ENCODE results near the gene DTD1. TPM values are rescaled to one million over a fixed set of nuclear protein-coding genes. Genes with fewer than 3 reads are reported as not detected.

The DTD1 gene
- total RNA-seq, 3 donors from 2014 or later = 24.1 to 34.6 (median 26.2) TPM

DNA sequence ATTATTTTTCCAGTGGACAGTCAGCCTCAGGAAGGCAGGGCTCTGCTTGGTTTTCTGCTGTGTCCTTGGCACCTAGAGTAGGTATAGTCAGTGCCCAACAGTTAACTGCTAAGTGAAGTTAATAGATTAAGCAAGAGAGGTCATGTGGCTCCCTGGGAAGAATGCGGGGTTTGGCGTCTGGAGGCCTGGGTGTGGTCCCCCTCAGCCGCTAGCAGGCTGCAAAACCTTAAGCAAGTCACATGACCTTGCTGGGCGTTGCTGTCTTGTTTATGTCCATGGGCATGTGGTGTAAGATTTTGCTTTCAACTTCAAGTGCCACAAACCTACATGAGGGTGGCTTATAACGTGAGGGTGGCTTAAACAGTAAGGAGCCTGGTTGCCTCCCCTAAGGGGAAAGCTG, 150.2 kb downstream of the DTD1 start:
- intact Hi-C loops (cut with DNase I; ENCODE audit: low total_unique reads) = loop anchor here (5.0 kb wide), 1 partner anchor 319 kb away; no protein-coding TSS in a partner anchor
- Histone ChIP-seq H3K27ac (peak overlapping the region in 1 of 2 donors; percentile 74), H3K27me3 (no peaks in the 10 kb centered on the region), H3K4me1 (no peaks in the 10 kb centered on the region), H3K9me3 (no peaks in the 10 kb centered on the region), H3K4me3 (no peak overlapping the region), H3K36me3 (no peaks in the 10 kb centered on the region)
- no peak for DNase-seq (ENCODE audit: low spot score in 2 of 2)
- TF ChIP-seq POLR2AphosphoS5 (IDR thresholded peaks at IDR 0.05) (no peak), POLR2A (IDR thresholded peaks at IDR 0.05) (no peak)
- TF ChIP-seq, protein P1, sequence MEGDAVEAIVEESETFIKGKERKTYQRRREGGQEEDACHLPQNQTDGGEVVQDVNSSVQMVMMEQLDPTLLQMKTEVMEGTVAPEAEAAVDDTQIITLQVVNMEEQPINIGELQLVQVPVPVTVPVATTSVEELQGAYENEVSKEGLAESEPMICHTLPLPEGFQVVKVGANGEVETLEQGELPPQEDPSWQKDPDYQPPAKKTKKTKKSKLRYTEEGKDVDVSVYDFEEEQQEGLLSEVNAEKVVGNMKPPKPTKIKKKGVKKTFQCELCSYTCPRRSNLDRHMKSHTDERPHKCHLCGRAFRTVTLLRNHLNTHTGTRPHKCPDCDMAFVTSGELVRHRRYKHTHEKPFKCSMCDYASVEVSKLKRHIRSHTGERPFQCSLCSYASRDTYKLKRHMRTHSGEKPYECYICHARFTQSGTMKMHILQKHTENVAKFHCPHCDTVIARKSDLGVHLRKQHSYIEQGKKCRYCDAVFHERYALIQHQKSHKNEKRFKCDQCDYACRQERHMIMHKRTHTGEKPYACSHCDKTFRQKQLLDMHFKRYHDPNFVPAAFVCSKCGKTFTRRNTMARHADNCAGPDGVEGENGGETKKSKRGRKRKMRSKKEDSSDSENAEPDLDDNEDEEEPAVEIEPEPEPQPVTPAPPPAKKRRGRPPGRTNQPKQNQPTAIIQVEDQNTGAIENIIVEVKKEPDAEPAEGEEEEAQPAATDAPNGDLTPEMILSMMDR (IDR thresholded peaks at IDR 0.05) = no peak

DNA sequence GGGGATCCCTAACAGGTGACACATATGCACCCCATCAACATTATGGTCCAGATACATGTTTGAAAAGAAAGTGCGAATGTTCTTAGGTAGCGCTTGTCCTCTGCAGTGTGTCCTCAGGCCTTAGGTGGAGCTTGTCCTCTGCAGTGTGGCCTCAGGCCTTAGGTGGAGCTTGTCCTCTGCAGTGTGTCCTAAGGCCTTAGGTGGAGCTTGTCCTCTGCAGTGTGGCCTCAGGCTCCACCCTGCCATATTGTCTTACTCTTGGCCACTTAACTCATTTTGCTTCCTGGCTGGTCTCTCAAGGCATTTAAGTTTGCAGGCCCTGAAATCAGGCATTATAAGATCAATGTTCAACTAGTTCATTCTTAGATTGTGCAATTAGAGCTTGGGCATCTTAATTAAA, 151.0 kb downstream of the DTD1 start:
- H3K27me3 ChIP-seq = no peaks in the 10 kb centered on the region
- intact Hi-C loops (cut with DNase I; ENCODE audit: low total_unique reads) = loop anchor here (5.0 kb wide), 1 partner anchor 318 kb away; no protein-coding TSS in a partner anchor
- no peaks in the 10 kb centered on the region for H3K4me1 ChIP-seq
- TF ChIP-seq POLR2AphosphoS5 (IDR thresholded peaks at IDR 0.05) (no peak), POLR2A (IDR thresholded peaks at IDR 0.05) (no peak)
- TF ChIP-seq, protein P1 (IDR thresholded peaks at IDR 0.05) = no peak
- peak overlapping the region; percentile 10 to 74 for H3K27ac ChIP-seq
- no peaks in the 10 kb centered on the region for H3K9me3 ChIP-seq
- no peaks in the 10 kb centered on the region for H3K36me3 ChIP-seq
- DNase-seq (ENCODE audit: low spot score in 2 of 2) = no peak
- H3K4me3 ChIP-seq = no peak overlapping the region

DNA sequence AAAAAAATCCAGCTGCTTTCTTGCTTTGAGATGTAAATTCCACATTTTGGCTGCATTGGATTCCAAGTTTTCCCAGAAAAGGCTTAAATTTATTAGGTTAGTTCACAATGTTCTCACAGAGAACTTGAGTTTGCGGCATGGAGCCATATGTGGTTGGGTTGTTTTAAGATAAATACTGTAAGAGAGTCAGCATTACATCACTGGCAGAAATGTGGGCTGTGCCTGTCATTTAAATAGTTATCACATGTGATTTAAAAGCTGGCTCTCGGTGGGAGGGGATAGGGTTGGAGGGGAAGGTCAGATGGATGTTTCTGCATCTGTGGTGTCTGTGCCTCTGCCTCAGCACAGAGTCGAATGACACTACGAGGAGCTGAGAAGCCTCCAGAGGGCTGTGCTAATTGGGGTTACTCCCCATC, 151.9 kb downstream of the DTD1 start:
- intact Hi-C loops (cut with DNase I; ENCODE audit: low total_unique reads) = loop anchor here (5.0 kb wide), 1 partner anchor 318 kb away; no protein-coding TSS in a partner anchor
- Histone ChIP-seq H3K4me1 (no peaks in the 10 kb centered on the region), H3K9me3 (no peaks in the 10 kb centered on the region), H3K27ac (peak overlapping the region in 1 of 2 donors; percentile 12), H3K27me3 (no peaks in the 10 kb centered on the region), H3K4me3 (no peak overlapping the region), H3K36me3 (no peaks in the 10 kb centered on the region)
- TF ChIP-seq POLR2AphosphoS5 (IDR thresholded peaks at IDR 0.05) (no peak), POLR2A (IDR thresholded peaks at IDR 0.05) (no peak)
- TF ChIP-seq, protein P1 (IDR thresholded peaks at IDR 0.05) = no peak
- DNase-seq (ENCODE audit: low spot score in 2 of 2) = no peak

DNA sequence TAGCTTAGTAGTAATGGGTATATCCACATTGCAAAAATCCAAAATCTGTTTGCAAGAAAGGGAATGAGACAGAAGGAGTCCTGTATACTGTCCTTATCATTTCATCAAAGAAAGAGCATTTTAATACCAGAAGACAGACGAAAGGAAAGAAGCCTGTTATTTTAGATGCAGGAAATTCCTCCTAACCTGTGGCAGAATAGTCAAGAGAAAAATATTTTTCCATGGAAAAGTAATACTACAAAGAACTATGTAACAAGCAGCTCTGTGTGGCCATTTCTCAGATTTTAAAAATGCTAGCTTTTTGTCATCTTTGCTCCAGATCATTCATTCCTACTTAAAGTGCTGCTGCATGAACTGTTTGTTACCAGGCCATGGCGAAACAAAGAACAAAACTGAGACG, 152.9 kb downstream of the DTD1 start:
- no peaks in the 10 kb centered on the region for H3K27me3 ChIP-seq
- H3K27ac ChIP-seq = no peak overlapping the region
- TF ChIP-seq POLR2AphosphoS5 (IDR thresholded peaks at IDR 0.05) = no peak
- TF ChIP-seq, protein P1 (IDR thresholded peaks at IDR 0.05) = no peak
- no peak for TF ChIP-seq POLR2A (IDR thresholded peaks at IDR 0.05)
- intact Hi-C loops (cut with DNase I; ENCODE audit: low total_unique reads) = no loop called here
- DNase-seq (ENCODE audit: low spot score in 2 of 2) = no peak
- H3K9me3 ChIP-seq = no peaks in the 10 kb centered on the region
- H3K4me3 ChIP-seq = no peak overlapping the region
- H3K4me1 ChIP-seq = no peaks in the 10 kb centered on the region
- H3K36me3 ChIP-seq = no peaks in the 10 kb centered on the region

DNA sequence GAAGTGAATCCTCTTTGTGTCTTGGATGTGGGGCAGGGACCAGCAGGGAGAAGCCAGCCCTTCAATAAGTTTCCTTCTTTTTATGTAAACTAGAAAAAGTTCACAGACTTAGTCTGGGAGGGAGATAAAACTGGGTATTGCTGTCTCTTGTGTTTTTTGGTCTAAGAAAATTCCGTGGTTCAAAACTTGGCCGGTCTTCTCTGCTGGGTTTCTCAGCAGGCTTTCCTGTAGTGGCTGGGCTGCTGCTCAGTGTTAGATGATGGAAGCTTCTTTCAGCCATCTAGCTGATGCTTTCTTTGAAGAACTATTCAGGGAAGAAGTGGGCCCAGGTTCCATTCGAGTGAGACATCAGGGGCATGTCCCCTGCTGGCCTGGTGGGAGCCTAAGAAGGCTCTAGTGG, 155.0 kb downstream of the DTD1 start:
- TF ChIP-seq POLR2AphosphoS5 (IDR thresholded peaks at IDR 0.05) = no peak
- TF ChIP-seq, protein P1 (IDR thresholded peaks at IDR 0.05) = no peak
- TF ChIP-seq POLR2A (IDR thresholded peaks at IDR 0.05) = no peak

More for the DNA sequence above, 155.0 kb downstream of the DTD1 start:
- H3K4me1 ChIP-seq = no peaks in the 10 kb centered on the region
- intact Hi-C loops (cut with DNase I; ENCODE audit: low total_unique reads) = no loop called here
- H3K27me3 ChIP-seq = no peaks in the 10 kb centered on the region
- no peaks in the 10 kb centered on the region for H3K9me3 ChIP-seq
- H3K36me3 ChIP-seq = no peaks in the 10 kb centered on the region
- DNase-seq (ENCODE audit: low spot score in 2 of 2) = no peak
- H3K27ac ChIP-seq = no peak overlapping the region
- no peak overlapping the region for H3K4me3 ChIP-seq

All from breast epithelium (tissue), 4 donors.